HCT116 (cell line): ENCODE measurements around the gene ADM2. TPM values are rescaled to one million over a fixed set of nuclear protein-coding genes. Genes with fewer than 3 reads are reported as not detected.

Source experiments
- ATAC-seq: fragments of 200-7000 bp; cut with Tn5 transposase; 2 replicates; pipeline ENCODE4 v1.9.1; 2020; ENCODE audit warnings: mild to moderate bottlenecking, moderate library complexity
- BruUV-seq: library from RNA; stranded (reverse); fragments of 400-500 nt; replicated peaks from 2 replicates; lab custom pipeline; 2021; lab: Mats Ljungman, UMichigan
- CTCF ChIA-PET: fragments of 300-600 bp; sonication (Branson Sonifier 250); formaldehyde crosslinking; loops from one replicate; lab custom pipeline; 2021; ENCODE audit warnings: antibody characterized with exemption; lab: Charles Lee
- POLR2A ChIA-PET: fragments of 300-600, 350-600 bp; sonication (Branson Sonifier 250); formaldehyde crosslinking; loops from one replicate; lab custom pipeline; 2021; ENCODE audit warnings: antibody characterized with exemption; lab: Charles Lee
- RAD21 ChIA-PET, 2 experiments: fragments of 300-600 bp; sonication (Branson Sonifier 250); formaldehyde crosslinking; loops; one replicate each; lab custom pipeline; 2023; ENCODE audit warnings: low total read pairs in 2 of 2; ENCODE audit not compliant: uncharacterized antibody in 2 of 2, unreplicated experiment in 2 of 2, low non-redundant PET in 1 of 2; lab: Charles Lee
- DNase-seq: peaks from one replicate; pipeline ENCODE4 v3.0.0-alpha.2; 2010; ENCODE audit warnings: low read depth, low spot score
- H2AFZ ChIP-seq: fragments of 200-600 bp; shearing (Covaris generic), sonication (generic); 2 replicates; pipeline ENCODE4 v1.6.1; 2017; ENCODE audit warnings: low read depth, mixed run types, mixed read lengths, antibody characterized with exemption, low read length; ENCODE audit not compliant: poor library complexity, severe bottlenecking
- H3K27ac ChIP-seq: 2 replicates; pipeline ENCODE4 v1.5.1; 2012; ENCODE audit warnings: low read depth, low read length
- H3K27me3 ChIP-seq: fragments of 200-600 bp; sonication (generic); 2 replicates; pipeline ENCODE4 v1.6.1; 2016; ENCODE audit warnings: mixed run types, low read length, mixed read lengths; ENCODE audit not compliant: insufficient read depth
- H3K36me3 ChIP-seq, 2 experiments: fragments of 200-500 bp in 1 of 2; fragments of 200-600 bp in 1 of 2; sonication (Bioruptor generic) in 1 of 2; sonication (generic) in 1 of 2; 2 replicates each; pipeline versions ENCODE4 v1.5.1 to v1.6.1; 2014 to 2016; ENCODE audit warnings: low read length in 2 of 2, inconsistent platforms in 1 of 2, mixed read lengths in 1 of 2, mixed run types in 1 of 2; ENCODE audit not compliant: insufficient read depth in 2 of 2, control insufficient read depth in 1 of 2
- H3K4me1 ChIP-seq, 2 experiments: fragments of 200-600 bp in 1 of 2; sonication (generic) in 1 of 2; 2 replicates each; pipeline versions ENCODE4 v1.5.1 to v1.6.1; 2012 to 2017; ENCODE audit warnings: low read length in 2 of 2, inconsistent platforms in 1 of 2, mild to moderate bottlenecking in 1 of 2, mixed read lengths in 1 of 2, mixed run types in 1 of 2, moderate library complexity in 1 of 2; ENCODE audit not compliant: insufficient read depth in 2 of 2, control insufficient read depth in 1 of 2
- H3K4me2 ChIP-seq: fragments of 200-600 bp; sonication (generic); 2 replicates; pipeline ENCODE4 v1.6.1; 2017; ENCODE audit warnings: mixed run types, low read length, mixed read lengths
- H3K4me3 ChIP-seq, 2 experiments: fragments of 200-600 bp in 1 of 2; sonication (generic) in 1 of 2; replicated peaks in 1 of 2; 2 replicates each; pipeline ENCODE4 v1.5.1; 2011 to 2016; ENCODE audit warnings: low read length in 2 of 2, control low read depth in 1 of 2, low read depth in 1 of 2, mild to moderate bottlenecking in 1 of 2, mixed read lengths in 1 of 2, mixed run types in 1 of 2
- H3K79me2 ChIP-seq: fragments of 200-600 bp; sonication (generic); 2 replicates; pipeline ENCODE4 v1.6.1; 2017; ENCODE audit warnings: mild to moderate bottlenecking, mixed run types, low read length, moderate library complexity, mixed read lengths; ENCODE audit not compliant: insufficient read depth
- H3K9ac ChIP-seq: fragments of 200-600 bp; sonication (generic); 2 replicates; pipeline ENCODE4 v1.6.1; 2016; ENCODE audit warnings: low read length, mixed read lengths
- H3K9me2 ChIP-seq: fragments of 200-600 bp; sonication (generic), shearing (Covaris generic); 2 replicates; pipeline ENCODE4 v1.6.1; 2017; ENCODE audit warnings: mixed run types, mild to moderate bottlenecking, moderate library complexity; ENCODE audit not compliant: insufficient read depth
- H3K9me3 ChIP-seq, 2 experiments: fragments of 200-500 bp in 1 of 2; fragments of 200-600 bp in 1 of 2; sonication (Bioruptor generic) in 1 of 2; sonication (generic) in 1 of 2; 2 replicates each; pipeline ENCODE4 v1.6.1; 2014 to 2017; ENCODE audit warnings: low read length in 2 of 2, mixed read lengths in 2 of 2, inconsistent platforms in 1 of 2, low read depth in 1 of 2, mild to moderate bottlenecking in 1 of 2, mixed run types in 1 of 2, moderate library complexity in 1 of 2; ENCODE audit not compliant: control insufficient read depth in 1 of 2, insufficient read depth in 1 of 2
- H4K20me1 ChIP-seq: fragments of 200-600 bp; sonication (generic), shearing (Covaris generic); 2 replicates; pipeline ENCODE4 v1.6.1; 2017; ENCODE audit warnings: mixed run types, mild to moderate bottlenecking, moderate library complexity; ENCODE audit not compliant: insufficient read depth
- CEBPB ChIP-seq: IDR thresholded peaks from 2 replicates; pipeline ENCODE4 v1.6.1; 2012; ENCODE audit warnings: low read depth
- CTCF ChIP-seq, 3 experiments: fragments of 200-600 bp in 1 of 3; sonication (generic) in 1 of 3; IDR thresholded peaks in 2 of 3; conservative IDR thresholded peaks in 1 of 3; 2 replicates each; pipeline ENCODE4 v1.5.1; 2012 to 2017; ENCODE audit warnings: low read depth in 2 of 3, low read length in 2 of 3, antibody characterized with exemption in 1 of 3, borderline replicate concordance in 1 of 3, control low read depth in 1 of 3, mild to moderate bottlenecking in 1 of 3, mixed read lengths in 1 of 3, mixed run types in 1 of 3, moderate library complexity in 1 of 3; ENCODE audit not compliant: insufficient read depth in 1 of 3
- EGR1 ChIP-seq: IDR thresholded peaks from 2 replicates; pipeline ENCODE4 v1.6.1; 2012; ENCODE audit warnings: low read depth
- EZH2 ChIP-seq: fragments of 200-600 bp; sonication (generic); IDR thresholded peaks from 2 replicates; pipeline ENCODE4 v1.6.1; 2017; ENCODE audit warnings: antibody characterized with exemption, mixed run types
- JUND ChIP-seq: IDR thresholded peaks from 2 replicates; pipeline ENCODE4 v1.6.1; 2012
- MAX ChIP-seq: IDR thresholded peaks from 2 replicates; pipeline ENCODE4 v1.6.1; 2012
- POLR2AphosphoS5 ChIP-seq: IDR thresholded peaks from 2 replicates; pipeline ENCODE4 v1.6.1; 2011; ENCODE audit warnings: mild to moderate bottlenecking, low read depth, low read length, moderate library complexity
- RAD21 ChIP-seq: IDR thresholded peaks from 2 replicates; pipeline ENCODE4 v1.6.1; 2012; ENCODE audit warnings: low read depth, mild to moderate bottlenecking
- SIN3A ChIP-seq: IDR thresholded peaks from 2 replicates; pipeline ENCODE4 v1.6.1; 2012; ENCODE audit warnings: low read depth
- SP1 ChIP-seq: IDR thresholded peaks from 2 replicates; pipeline ENCODE4 v1.6.1; 2012; ENCODE audit warnings: low read depth
- SRF ChIP-seq: IDR thresholded peaks from 2 replicates; pipeline ENCODE4 v1.6.1; 2012; ENCODE audit warnings: low read depth
- TCF7L2 ChIP-seq: IDR thresholded peaks from 2 replicates; pipeline ENCODE4 v1.7.0; 2011; ENCODE audit warnings: borderline replicate concordance, inconsistent platforms; ENCODE audit not compliant: insufficient read depth, insufficient read length; ENCODE audit errors: extremely low read depth
- YY1 ChIP-seq: IDR thresholded peaks from 2 replicates; pipeline ENCODE4 v1.6.1; 2011; ENCODE audit warnings: low read length, low read depth, moderate library complexity, mild to moderate bottlenecking; ENCODE audit not compliant: insufficient replicate concordance; ENCODE audit errors: extremely low read depth
- ZBTB33 ChIP-seq: IDR thresholded peaks from 2 replicates; pipeline ENCODE4 v1.6.1; 2011; ENCODE audit warnings: mild to moderate bottlenecking, low read length, moderate library complexity; ENCODE audit not compliant: insufficient replicate concordance; ENCODE audit errors: extremely low read depth
- ZFX ChIP-seq: fragments of 450-650 bp; IDR thresholded peaks from 2 replicates; pipeline ENCODE4 v1.6.1; 2017
- intact Hi-C: fragments of 100-400 bp; cut with micrococcal nuclease; formaldehyde crosslinking; loops from 2 replicates; pipeline ENCODE4 v1.10.0; 2022
- total RNA-seq: library from RNA; stranded (reverse); gene quantifications from one replicate; pipeline ENCODE4 v1.2.1, GENCODE V29; 2021; ENCODE audit not compliant: unreplicated experiment

Gene ADM2
- total RNA-seq, 1 experiment from 2014 or later: 12.8 TPM

GRCh38 chr22:50473088-50473487 lies 8.3 kb upstream of the ADM2 start:
- peaks cover 30 to 56% of the 10 kb centered on the region in 2 experiments for H3K4me1 ChIP-seq
- DNase-seq (peak; percentile 43), ATAC-seq (peak; percentile 63)
- ChIA-PET RAD21 (no interaction called here), POLR2A (no interaction called here), CTCF (interaction anchor here (1.0 to 1.3 kb wide), 3 partner anchors 23 to 52 kb away, joined by 3 to 4 read pairs (median 3); partner anchors contain the start of gene SCO2)
- intact Hi-C loops: no loop called here
- peak overlapping the region; percentile 96 for H3K4me2 ChIP-seq
- peaks cover 6% of the 10 kb centered on the region; the same call in 1 of the 2 replicates for H4K20me1 ChIP-seq
- H3K27ac ChIP-seq: no peak overlapping the region; the same call in 1 of the 2 replicates
- H3K79me2 ChIP-seq: peaks cover 61% of the 10 kb centered on the region
- H3K36me3 ChIP-seq: no peaks in the 10 kb centered on the region
- H3K9me2 ChIP-seq: no peaks in the 10 kb centered on the region
- TF ChIP-seq SP1 (no peak), CTCF (IDR thresholded peaks at IDR 0.05 in 2 of 3, conservative IDR thresholded peaks at IDR 0.05 in 1 of 3; ENCODE audit: borderline replicate concordance in 1 of 3, insufficient read depth in 1 of 3, low read depth in 2 of 3, low read length in 2 of 3) (peak in 2 of 3 experiments; percentile 71 to 73; a peak in 5 of 6 replicates)
- BruUV-seq: no TSS peak
- H3K9ac ChIP-seq: no peak overlapping the region
- no peaks in the 10 kb centered on the region for H3K27me3 ChIP-seq
- H3K9me3 ChIP-seq: no peaks in the 10 kb centered on the region
- H3K4me3 ChIP-seq: peak overlapping the region in 1 of 2 experiments; percentile 70; a peak in 3 of 4 replicates
- no peak overlapping the region for H2AFZ ChIP-seq

GRCh38 chr22:50473855-50474671 lies 7.3 kb upstream of the ADM2 start:
- Histone ChIP-seq H4K20me1 (peaks cover 6% of the 10 kb centered on the region; the same call in 1 of the 2 replicates), H3K27ac (peak overlapping the region; percentile 67), H3K27me3 (no peaks in the 10 kb centered on the region), H3K9me3 (no peaks in the 10 kb centered on the region), H3K9me2 (no peaks in the 10 kb centered on the region), H3K9ac (peak overlapping the region; percentile 74), H3K4me1 (peaks cover 30 to 55% of the 10 kb centered on the region in 2 experiments), H3K36me3 (no peaks in the 10 kb centered on the region), H3K79me2 (peaks cover 55% of the 10 kb centered on the region), H2AFZ (no peak overlapping the region), H3K4me2 (peak overlapping the region; percentile 96), H3K4me3 (peak overlapping the region; percentile 70 to 87)
- BruUV-seq: TSS peak; percentile 43
- ChIA-PET CTCF (interaction anchor here (1.0 to 1.3 kb wide), 2 partner anchors 22 to 51 kb away, joined by 3 to 4 read pairs; partner anchors contain the start of gene SCO2), POLR2A (no interaction called here), RAD21 (no interaction called here)
- DNase-seq (no peak), ATAC-seq (peak; percentile 27; the same call in 1 of the 2 replicates)
- intact Hi-C loops: no loop called here
- TF ChIP-seq ZBTB33: no peak
- TF ChIP-seq POLR2AphosphoS5: no peak
- TF ChIP-seq JUND: no peak
- TF ChIP-seq RAD21: no peak
- TF ChIP-seq EGR1: no peak
- TF ChIP-seq SIN3A: no peak
- no peak for TF ChIP-seq YY1
- no peak for TF ChIP-seq ZFX
- no peak for TF ChIP-seq TCF7L2
- no peak for TF ChIP-seq MAX
- TF ChIP-seq CEBPB: no peak
- TF ChIP-seq SRF: no peak
- no peak for TF ChIP-seq EZH2
